PC-3 (cell line): ENCODE data around the gene FASN. TPM values are rescaled to one million over a fixed set of nuclear protein-coding genes. Genes with fewer than 3 reads are reported as not detected.

Experiments
- ATAC-seq: fragments of 200-7000 bp; cut with Tn5 transposase; 2 replicates; pipeline ENCODE4 v1.9.1; 2020; ENCODE audit warnings: mild to moderate bottlenecking, moderate library complexity
- BruUV-seq: library from RNA; stranded (reverse); fragments of 400-500 nt; replicated peaks from 2 replicates; lab custom pipeline; 2021; lab: Mats Ljungman, UMichigan
- CTCF ChIA-PET: fragments of 300-600 bp; sonication (Branson Sonifier 250); formaldehyde crosslinking; loops from one replicate; lab custom pipeline; 2022; ENCODE audit warnings: antibody characterized with exemption; lab: Charles Lee
- POLR2A ChIA-PET: fragments of 300-600 bp; sonication (Branson Sonifier 250); formaldehyde crosslinking; loops from one replicate; lab custom pipeline; 2022; ENCODE audit warnings: antibody characterized with exemption; ENCODE audit not compliant: unreplicated experiment; lab: Charles Lee
- DNase-seq: peaks from one replicate; pipeline ENCODE4 v3.0.0-alpha.2; 2015
- H2AFZ ChIP-seq: fragments of 300-600 bp; sonication (generic); 2 replicates; pipeline ENCODE4 v1.6.0; 2016; ENCODE audit warnings: antibody characterized with exemption, low read length
- H3F3A ChIP-seq: fragments of 300-600 bp; sonication (generic); one replicate; pipeline ENCODE4 v1.6.0; 2017; ENCODE audit warnings: antibody characterized with exemption, low read length, control low read depth, mild to moderate bottlenecking; ENCODE audit not compliant: unreplicated experiment
- H3K27ac ChIP-seq: fragments of 300-600 bp; sonication (generic); 2 replicates; pipeline ENCODE4 v1.5.1; 2016; ENCODE audit warnings: mild to moderate bottlenecking, low read length
- H3K27me3 ChIP-seq: fragments of 300-600 bp; sonication (generic); 2 replicates; pipeline ENCODE4 v1.6.1; 2016; ENCODE audit warnings: low read length, mixed read lengths
- H3K36me3 ChIP-seq: fragments of 300-600 bp; sonication (generic); 2 replicates; pipeline ENCODE4 v1.6.1; 2016; ENCODE audit warnings: low read depth, mixed run types, low read length, mixed read lengths
- H3K4me1 ChIP-seq: fragments of 300-600 bp; sonication (generic); 2 replicates; pipeline ENCODE4 v1.5.1; 2016; ENCODE audit warnings: low read length; ENCODE audit not compliant: insufficient read depth
- H3K4me2 ChIP-seq: fragments of 300-600 bp; sonication (generic); 2 replicates; pipeline ENCODE4 v1.6.0; 2016; ENCODE audit warnings: low read length
- H3K4me3 ChIP-seq: fragments of 300-600 bp; sonication (generic); 2 replicates; pipeline ENCODE4 v1.5.1; 2016; ENCODE audit warnings: mild to moderate bottlenecking, low read length, mixed read lengths
- H3K79me2 ChIP-seq: fragments of 300-600 bp; sonication (generic); 2 replicates; pipeline ENCODE4 v1.6.1; 2017; ENCODE audit warnings: low read length, mixed read lengths
- H3K9ac ChIP-seq: fragments of 300-600 bp; sonication (generic); 2 replicates; pipeline ENCODE4 v1.6.0; 2016; ENCODE audit warnings: mild to moderate bottlenecking, low read length
- H3K9me2 ChIP-seq: fragments of 300-600 bp; sonication (generic); replicated peaks from 2 replicates; pipeline ENCODE4 v1.6.1; 2016; ENCODE audit warnings: mixed run types, low read length, mixed read lengths
- H3K9me3 ChIP-seq: fragments of 300-600 bp; sonication (generic); 2 replicates; pipeline ENCODE4 v1.6.1; 2016; ENCODE audit warnings: low read length, mixed read lengths
- H4K20me1 ChIP-seq: fragments of 300-600 bp; sonication (generic); 2 replicates; pipeline ENCODE4 v1.6.1; 2016; ENCODE audit warnings: low read length, mixed read lengths
- CTCF ChIP-seq: fragments of 300-600 bp; sonication (generic); conservative IDR thresholded peaks from 2 replicates; pipeline ENCODE4 v1.5.1; 2017; ENCODE audit warnings: antibody characterized with exemption, low read depth, mild to moderate bottlenecking, low read length
- EZH2 ChIP-seq: fragments of 300-600 bp; sonication (generic); IDR thresholded peaks from one replicate; pipeline ENCODE4 v1.6.1; 2017; ENCODE audit warnings: antibody characterized with exemption, mild to moderate bottlenecking, low read length; ENCODE audit not compliant: unreplicated experiment
- EZH2phosphoT487 ChIP-seq: fragments of 300-600 bp; sonication (generic); IDR thresholded peaks from 2 replicates; pipeline ENCODE4 v1.6.1; 2018; ENCODE audit warnings: mild to moderate bottlenecking, antibody characterized with exemption, low read length, borderline replicate concordance
- intact Hi-C: fragments of 100-400 bp; cut with micrococcal nuclease; formaldehyde crosslinking; loops from 2 replicates; pipeline ENCODE4 v1.9.0; 2023
- total RNA-seq: library from RNA; depleted of rRNA; stranded (reverse); fragments of >200 nt; gene quantifications from 2 replicates; pipeline ENCODE4 v1.2.3, GENCODE V29; 2014

FASN gene
- total RNA-seq, 1 experiment from 2014 or later, result 269 TPM

- Histone ChIP-seq H3K36me3 (no peaks in the 10 kb centered on the region), H3F3A (no peaks in the 10 kb centered on the region), H4K20me1 (peaks cover 8% of the 10 kb centered on the region; the same call in 1 of the 2 replicates), H2AFZ (no peak overlapping the region), H3K9me2 (no peaks in the 10 kb centered on the region), H3K79me2 (peaks cover 17% of the 10 kb centered on the region), H3K27me3 (no peaks in the 10 kb centered on the region), H3K9ac (no peak overlapping the region), H3K27ac (no peak overlapping the region), H3K9me3 (no peaks in the 10 kb centered on the region), H3K4me3 (no peak overlapping the region), H3K4me1 (peaks cover 29% of the 10 kb centered on the region), H3K4me2 (no peak overlapping the region)
- ChIA-PET POLR2A (no interaction called here), CTCF (no interaction called here)
- ATAC-seq (no peak), DNase-seq (no peak)
- TF ChIP-seq EZH2 (no peak), EZH2phosphoT487 (no peak), CTCF (no peak)
- BruUV-seq, result no TSS peak
- intact Hi-C loops, result loop anchor here (5.0 kb wide), 1 partner anchor 63 kb away; the partner anchor contains the start of gene FASN
These were observed 63.5 kb downstream of the FASN start for GRCh38 chr17:82034371-82035011.

GRCh38 chr17:82033359-82034085 lies 64.5 kb downstream of the FASN start:
- POLR2A ChIA-PET, result no interaction called here
- peaks cover 8% of the 10 kb centered on the region; the same call in 1 of the 2 replicates for H4K20me1 ChIP-seq
- CTCF ChIA-PET, result no interaction called here
- no peak overlapping the region for H3K4me2 ChIP-seq
- H3K4me1 ChIP-seq, result peaks cover 29% of the 10 kb centered on the region
- no peaks in the 10 kb centered on the region for H3K36me3 ChIP-seq
- intact Hi-C loops, result no loop called here
- no peak overlapping the region for H3K4me3 ChIP-seq
- TF ChIP-seq EZH2, result no peak
- TF ChIP-seq CTCF, result no peak
- H3K9me3 ChIP-seq, result no peaks in the 10 kb centered on the region
- H3K9ac ChIP-seq, result no peak overlapping the region
- DNase-seq (no peak), ATAC-seq (no peak)
- H3K9me2 ChIP-seq, result no peaks in the 10 kb centered on the region
- H3K27ac ChIP-seq, result no peak overlapping the region
- H3K79me2 ChIP-seq, result peaks cover 17% of the 10 kb centered on the region
- no peak overlapping the region for H2AFZ ChIP-seq
- no peaks in the 10 kb centered on the region for H3K27me3 ChIP-seq
- H3F3A ChIP-seq, result no peaks in the 10 kb centered on the region
- BruUV-seq, result no TSS peak
